GM12875 (cell line): Measurements from ENCODE around the gene TRABD2B.

Experiments
- H3K4me3 ChIP-seq: one replicate; pipeline ENCODE4 v1.5.1; 2011; ENCODE audit warnings: low read depth, low read length, control low read depth
- TF ChIP-seq, protein P1 (sequence below): IDR thresholded peaks from 2 replicates; pipeline ENCODE4 v1.5.1; 2011; ENCODE audit warnings: low read depth, mild to moderate bottlenecking, control low read depth, inconsistent platforms, low read length, moderate library complexity, borderline replicate concordance; ENCODE audit not compliant: insufficient read depth

The TRABD2B gene

DNA sequence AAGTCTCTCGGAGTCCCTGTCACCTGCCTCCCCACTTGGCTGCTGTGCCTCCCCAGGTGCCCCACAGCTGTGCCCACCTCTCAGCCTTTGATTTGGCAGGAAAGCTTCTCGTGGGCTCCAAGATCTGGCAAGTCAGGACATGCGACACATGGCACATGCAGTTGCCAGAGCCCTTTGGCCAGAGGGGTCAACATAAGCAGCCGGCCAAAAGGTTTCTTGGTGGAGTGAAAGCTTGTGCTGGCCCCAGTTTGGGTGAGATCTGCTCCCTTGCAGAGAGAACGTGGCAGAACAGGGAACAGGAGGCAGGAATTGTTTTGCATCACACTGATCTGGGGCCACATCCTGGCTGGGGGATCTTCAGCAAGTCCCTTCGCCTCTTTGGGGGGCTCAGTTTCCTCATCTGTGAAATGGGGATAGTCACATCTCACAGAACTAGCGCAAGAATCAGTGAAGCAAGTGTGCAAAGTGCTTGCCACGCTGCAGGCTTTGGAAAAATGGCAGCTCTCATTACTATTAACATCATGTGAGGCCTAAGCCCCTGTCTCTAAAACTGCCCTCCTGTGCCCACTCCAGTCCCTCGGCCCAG is 232.6 kb downstream of the TRABD2B start:
- TF ChIP-seq, protein P1, sequence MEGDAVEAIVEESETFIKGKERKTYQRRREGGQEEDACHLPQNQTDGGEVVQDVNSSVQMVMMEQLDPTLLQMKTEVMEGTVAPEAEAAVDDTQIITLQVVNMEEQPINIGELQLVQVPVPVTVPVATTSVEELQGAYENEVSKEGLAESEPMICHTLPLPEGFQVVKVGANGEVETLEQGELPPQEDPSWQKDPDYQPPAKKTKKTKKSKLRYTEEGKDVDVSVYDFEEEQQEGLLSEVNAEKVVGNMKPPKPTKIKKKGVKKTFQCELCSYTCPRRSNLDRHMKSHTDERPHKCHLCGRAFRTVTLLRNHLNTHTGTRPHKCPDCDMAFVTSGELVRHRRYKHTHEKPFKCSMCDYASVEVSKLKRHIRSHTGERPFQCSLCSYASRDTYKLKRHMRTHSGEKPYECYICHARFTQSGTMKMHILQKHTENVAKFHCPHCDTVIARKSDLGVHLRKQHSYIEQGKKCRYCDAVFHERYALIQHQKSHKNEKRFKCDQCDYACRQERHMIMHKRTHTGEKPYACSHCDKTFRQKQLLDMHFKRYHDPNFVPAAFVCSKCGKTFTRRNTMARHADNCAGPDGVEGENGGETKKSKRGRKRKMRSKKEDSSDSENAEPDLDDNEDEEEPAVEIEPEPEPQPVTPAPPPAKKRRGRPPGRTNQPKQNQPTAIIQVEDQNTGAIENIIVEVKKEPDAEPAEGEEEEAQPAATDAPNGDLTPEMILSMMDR: no peak
- H3K4me3 ChIP-seq: no peak overlapping the region

DNA sequence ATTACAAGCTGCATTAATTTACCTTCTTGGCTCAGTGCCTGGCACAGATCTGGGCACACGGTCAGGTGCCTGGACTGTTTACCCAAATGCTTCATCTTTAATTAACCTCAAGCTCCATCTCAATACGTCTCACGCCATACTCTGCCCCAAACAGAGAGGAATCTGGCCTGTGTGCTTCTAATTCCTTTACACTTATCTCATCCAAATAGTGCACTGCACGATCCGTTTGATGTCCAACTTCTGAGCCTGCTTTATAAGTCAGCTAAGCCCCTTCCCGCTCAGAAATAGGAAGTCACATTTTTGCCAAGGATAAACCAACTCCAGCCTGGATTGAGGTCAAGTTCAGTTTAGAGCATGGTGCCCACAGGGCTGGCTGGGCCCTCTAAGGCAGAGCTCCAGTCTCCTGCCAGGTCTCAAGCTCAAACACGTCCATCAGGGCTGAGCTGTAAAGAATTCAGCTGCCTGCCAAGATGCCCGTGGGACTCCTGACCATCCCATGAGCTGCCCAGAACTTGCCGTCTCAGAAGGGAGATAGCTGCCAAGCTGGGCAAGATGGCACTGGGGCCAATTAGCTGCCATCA is 233.5 kb downstream of the TRABD2B start:
- H3K4me3 ChIP-seq: no peak overlapping the region
- TF ChIP-seq, protein P1: no peak

DNA sequence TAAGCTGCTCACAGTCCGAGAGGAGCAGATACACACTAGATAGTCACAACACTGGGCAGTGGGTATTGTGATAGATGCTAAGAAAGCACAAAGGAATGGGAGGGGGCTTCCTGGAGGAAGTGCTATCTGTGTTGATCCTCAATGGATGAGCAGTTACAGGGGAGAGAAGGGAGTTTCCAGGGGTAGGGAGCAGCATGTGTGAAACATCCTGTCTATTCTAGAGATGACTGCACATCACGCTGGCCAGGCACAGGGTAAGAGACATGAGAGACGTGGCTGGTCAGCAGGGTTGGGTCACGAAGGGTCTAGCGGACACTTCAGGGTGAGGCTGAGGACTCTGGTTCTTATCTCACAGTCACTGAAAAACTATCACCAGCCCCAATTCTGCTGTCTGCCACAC is 235.2 kb downstream of the TRABD2B start:
- H3K4me3 ChIP-seq: no peak overlapping the region
- TF ChIP-seq, protein P1: no peak

DNA sequence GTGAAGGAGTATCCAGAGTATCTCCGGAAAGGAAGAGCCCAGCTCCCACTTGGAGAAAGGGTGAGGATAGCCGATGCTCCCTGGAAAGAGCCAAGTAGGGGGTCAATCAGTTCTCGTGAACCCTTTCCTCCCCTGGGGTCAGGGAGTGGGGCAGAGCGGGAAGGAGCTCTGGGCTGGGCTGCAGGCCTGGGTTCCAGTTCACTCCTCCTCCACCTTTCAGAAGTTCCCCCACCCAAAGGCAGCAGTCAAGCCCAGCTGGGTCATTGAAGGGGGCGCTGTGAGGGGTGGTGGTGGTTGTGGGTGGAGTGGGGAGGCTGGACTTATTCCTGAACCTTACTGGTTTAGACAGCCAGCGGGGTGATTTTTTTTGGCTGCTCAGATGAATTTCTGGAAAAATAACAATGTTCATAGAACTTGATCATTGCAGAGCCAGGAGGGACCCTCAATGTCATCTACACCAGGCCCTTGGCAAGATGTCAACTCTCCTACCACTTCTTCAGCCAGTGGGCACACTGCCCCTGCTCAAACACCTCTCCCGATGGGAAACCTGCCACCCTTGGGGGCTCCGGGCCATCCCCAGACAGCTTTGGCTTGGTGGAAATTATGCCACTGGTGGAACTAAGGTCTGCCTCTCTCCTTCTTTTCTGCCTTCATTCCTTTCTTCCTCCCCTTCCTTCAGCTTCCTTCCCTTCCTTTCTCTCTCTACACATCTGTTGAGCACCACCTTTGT is 235.8 kb downstream of the TRABD2B start:
- TF ChIP-seq, protein P1: no peak
- no peak overlapping the region for H3K4me3 ChIP-seq

DNA sequence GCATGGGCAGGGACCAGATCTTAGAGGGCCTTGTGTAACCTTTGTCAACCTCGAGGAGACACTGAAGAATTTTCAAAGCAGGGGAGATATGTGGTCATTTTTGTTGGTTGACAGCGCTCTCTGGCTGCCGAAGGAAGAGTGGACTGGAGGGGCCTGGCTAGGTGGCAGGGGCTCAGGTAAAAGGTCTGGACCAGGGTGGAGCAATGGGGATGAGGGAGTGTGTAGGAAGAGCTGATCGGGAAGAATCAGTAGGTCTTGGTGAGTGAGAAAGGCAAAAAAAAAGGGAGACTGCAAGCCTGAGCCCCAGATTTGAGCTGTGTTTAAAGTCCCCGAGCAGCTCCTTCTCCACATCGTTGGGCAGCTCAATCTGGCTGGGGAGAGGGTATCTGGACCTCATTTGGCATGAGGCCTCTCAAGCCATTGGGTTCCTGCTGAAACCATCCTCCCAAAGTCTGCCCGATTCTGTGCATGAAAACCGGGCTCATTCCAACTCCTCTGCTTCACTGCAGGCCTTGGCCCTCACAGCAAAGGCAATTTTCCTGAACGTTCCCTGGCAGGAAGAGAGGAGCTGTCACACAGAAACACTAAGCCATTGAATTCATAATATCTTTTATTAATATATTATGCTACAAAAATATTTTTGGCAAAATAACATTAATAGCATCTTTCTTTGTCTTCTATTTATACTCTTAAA is 237.1 kb downstream of the TRABD2B start:
- TF ChIP-seq, protein P1: no peak
- H3K4me3 ChIP-seq: no peak overlapping the region

DNA sequence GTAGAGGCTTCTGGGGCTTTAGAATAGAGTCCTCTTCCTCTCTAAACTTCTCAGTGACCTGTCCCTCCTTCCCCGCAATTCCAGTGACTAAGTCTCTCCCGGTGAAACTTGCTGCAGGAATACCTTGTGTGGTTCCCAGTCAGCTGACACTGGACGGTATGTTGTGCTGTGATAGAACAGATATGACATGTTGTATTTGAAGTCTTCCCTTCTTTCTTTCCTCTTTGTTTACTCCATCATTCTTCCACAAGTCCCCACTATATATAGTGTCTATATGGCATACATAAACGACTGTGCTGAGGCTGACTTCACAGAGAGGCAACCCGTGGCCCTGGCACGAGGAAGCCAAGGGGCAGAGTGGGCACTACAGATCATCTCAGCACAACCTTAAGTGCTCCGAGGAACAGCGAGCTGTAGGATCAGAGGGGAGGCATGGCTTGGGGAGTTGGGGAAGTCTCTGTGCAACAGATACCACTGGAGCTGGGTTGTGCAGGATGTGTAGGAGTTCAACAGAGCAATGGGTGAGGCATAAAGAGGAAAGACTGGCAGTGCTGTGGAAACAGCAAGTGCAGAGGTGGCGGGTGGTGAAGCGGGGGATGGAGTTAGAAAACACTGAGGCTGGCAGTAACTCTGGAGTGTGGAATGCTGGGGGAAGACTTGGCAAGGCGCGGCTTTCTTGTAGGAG is 237.8 kb downstream of the TRABD2B start:
- no peak overlapping the region for H3K4me3 ChIP-seq
- TF ChIP-seq, protein P1: no peak
